D721Med (cell line): ENCODE data around the gene RIPK3.
A peak's percentile ranks its signal among the peaks of the same experiment; 100 is the strongest.

Source experiments
- DNase-seq: peaks from one replicate; pipeline ENCODE4 v3.0.0; 2011; ENCODE audit warnings: low spot score; ENCODE audit not compliant: insufficient read length
- FAIRE-seq: peaks from 2 replicates; lab custom pipeline; 2011; peaks lifted over from hg19 to GRCh38; lab: Jason Lieb, UNC
- CTCF ChIP-seq: IDR thresholded peaks from 2 replicates; pipeline ENCODE4 v1.5.1; 2012; ENCODE audit warnings: mild to moderate bottlenecking, control low read depth; ENCODE audit not compliant: insufficient read depth; ENCODE audit errors: missing control alignments

Gene RIPK3

DNA sequence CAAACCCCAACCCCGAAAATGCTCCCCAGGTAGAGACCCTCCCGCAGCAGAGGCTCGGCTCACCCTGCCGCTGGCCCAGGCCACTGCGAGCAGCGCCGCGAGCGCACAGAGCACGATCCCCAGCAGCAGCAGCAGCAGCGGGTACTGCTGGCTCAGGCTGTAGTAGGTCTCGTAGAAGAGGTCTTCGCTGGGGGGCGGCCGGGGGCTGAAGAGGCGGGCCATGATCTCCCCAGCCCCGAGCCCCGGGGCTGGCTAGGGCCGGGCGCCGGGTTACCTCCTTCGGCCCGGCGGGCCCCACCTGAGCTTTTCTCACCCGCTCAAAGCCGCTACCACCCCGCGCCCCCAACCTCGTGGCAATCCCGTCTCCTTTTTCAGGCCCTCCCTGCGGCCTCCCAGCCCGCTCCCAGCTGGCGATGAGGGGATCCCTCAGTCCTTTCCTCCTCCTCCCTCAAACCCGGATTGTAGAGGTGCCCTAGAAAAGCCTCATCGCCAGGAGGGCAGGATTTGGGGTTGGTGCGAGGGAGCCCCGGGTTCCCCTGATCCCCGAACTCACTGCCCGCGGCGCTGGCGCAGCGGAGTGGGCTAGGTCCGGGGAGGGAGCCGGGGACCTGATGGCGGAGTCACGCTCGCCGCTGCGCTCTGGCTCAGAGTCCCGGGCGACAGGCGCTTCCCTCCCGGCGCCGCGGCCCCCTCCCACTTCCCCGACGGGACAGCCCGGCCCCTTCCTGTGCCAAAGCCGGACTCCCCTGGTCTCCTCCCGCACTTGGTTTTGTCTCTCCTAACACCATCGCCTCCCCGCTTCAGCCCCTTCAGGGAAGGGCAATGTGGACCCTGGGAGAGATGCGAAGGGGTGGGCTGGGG, 5.1 kb downstream of the RIPK3 start, which contains the start of gene ADCY4:
ADCY4 (minus strand) TSS at position 641 of the 861 bp plus-strand sequence; CDS start at position 222, 419 bp downstream.
- DNase-seq = no peak
- no peak for TF ChIP-seq CTCF
- FAIRE-seq = no peak

DNA sequence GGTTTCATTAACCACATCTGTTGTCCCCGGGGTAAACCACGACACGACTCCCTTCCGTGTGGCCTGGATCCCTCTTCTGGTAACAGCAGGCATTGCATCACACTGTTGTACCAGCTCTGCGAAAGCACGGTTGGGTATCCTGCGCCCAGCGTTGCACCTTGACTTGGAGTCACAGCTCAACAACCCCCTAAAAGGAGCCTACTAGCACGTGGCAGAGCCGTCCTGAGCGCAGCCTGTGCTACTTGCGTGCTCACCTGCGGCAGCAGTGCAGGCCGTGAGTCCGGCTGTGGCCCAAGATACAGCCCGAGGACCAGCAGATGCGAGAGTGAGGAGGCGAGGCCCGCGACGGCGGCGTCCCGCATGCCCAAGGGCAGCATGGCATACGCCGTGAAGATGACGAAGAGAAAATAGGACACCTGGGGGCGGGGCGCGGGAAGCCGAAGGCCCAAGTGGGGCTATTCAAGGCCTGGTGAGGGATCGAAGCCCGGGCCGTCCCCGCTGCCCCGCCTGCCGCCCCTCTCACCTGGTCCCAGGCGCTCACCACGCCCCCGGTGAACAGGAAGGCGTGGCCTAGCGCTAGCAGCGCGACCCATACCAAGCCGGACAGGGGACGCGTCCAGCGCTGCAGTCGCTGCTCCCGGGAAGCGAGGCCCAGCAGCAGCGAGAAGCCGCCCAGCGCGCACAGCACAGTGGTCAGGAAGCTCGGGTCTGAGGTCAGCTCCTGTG, 7.4 kb downstream of the RIPK3 start:
- FAIRE-seq (no peak), DNase-seq (peak; percentile 84)
- peak; percentile 52 for TF ChIP-seq CTCF

DNA sequence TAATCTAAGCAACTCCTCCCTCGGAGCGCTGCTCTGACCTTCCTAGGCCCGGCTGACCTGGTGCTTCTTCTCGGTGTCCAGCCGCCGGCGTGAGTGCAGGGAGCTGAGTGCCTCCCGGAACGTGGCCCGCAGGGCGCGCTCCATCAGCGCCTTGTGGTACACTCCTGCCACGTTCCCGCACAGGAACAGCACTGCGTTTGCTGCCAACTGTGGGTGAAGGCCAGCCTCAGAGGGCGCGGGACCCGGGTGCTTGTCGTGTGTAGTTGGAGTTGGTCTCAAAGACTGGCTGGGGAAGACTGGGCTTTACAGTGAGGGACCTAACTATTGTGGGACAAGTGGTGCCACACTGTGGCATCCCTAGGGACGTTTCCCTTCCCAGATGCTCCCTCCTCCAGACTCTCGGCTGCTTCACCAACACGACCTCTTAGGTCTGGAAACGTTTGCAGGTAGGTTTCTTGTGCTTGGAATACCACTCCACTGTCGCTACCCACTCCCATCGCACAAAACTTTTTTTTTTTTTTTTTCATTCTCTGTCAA, 8.0 kb downstream of the RIPK3 start:
- DNase-seq (no peak), FAIRE-seq (no peak)
- TF ChIP-seq CTCF = no peak

GRCh38 chr14:24330973-24331674, 8.7 kb downstream of the RIPK3 start:
- TF ChIP-seq CTCF = no peak
- DNase-seq = no peak
- no peak for FAIRE-seq

DNA sequence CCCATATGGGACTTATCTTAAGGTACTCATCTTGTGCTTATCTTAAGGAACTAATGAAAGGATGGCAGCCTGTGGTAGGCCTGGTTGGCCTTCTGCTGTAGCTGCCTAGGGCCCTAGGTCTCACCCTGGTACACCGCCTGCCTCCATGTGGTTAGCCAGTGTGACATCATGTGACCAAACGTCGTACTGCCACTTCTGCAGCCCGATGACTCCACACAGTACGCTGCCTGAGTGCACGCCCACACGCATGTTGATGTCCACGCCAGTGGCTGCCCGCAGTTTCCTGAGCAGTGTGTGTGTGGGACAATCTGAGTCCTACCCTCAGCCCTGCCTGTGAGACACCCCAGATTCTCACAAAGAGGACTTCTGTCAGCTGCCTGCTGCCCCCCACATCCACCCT, 10.1 kb downstream of the RIPK3 start:
- no peak for DNase-seq
- no peak for TF ChIP-seq CTCF
- no peak for FAIRE-seq

DNA sequence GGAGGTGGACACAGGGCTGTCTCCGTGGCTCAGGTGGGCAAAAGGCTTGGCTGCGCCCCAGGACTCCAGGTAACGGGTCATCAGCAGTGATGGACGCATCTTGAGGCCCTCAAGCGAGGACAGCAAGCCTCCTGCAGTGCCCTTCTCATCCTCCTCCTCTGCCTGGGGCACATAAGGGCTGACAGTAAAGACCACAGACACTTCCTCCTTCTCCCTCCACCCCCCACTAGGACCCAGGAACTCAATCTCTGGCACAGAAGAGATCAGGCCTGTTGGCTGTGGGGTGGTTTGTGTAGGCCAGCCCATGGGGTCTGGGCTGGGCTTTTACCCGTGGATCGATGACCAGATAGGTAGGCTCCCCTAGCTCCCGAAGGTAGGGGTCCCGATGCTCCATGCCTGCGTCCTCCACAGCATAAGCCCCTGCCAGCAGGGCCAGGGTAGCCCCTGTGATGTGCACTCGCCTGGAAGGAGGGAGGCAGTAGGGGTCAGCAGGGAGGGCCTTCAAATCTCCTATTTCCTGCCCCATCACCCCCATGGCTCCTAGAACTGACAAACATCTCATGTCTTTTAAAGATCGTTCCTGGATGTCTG, 10.6 kb downstream of the RIPK3 start:
- DNase-seq = no peak
- no peak for TF ChIP-seq CTCF
- FAIRE-seq = no peak
